Colonic mucosa (tissue), 4 donors: ENCODE data around the gene PTPRM. TPM values are rescaled to one million over a fixed set of nuclear protein-coding genes. Genes with fewer than 3 reads are reported as not detected.

Source experiments
- DNase-seq: peaks from one replicate; pipeline ENCODE4 v3.0.0-alpha.2; 2020
- H3K27ac ChIP-seq: fragments of 200-600 bp; one replicate; pipeline ENCODE4 v1.8.0; 2021
- H3K27me3 ChIP-seq: fragments of 200-600 bp; one replicate; pipeline ENCODE4 v1.8.0; 2021
- H3K36me3 ChIP-seq: fragments of 200-600 bp; one replicate; pipeline ENCODE4 v1.8.0; 2021
- H3K4me1 ChIP-seq: fragments of 200-600 bp; one replicate; pipeline ENCODE4 v1.8.0; 2021; ENCODE audit warnings: mild to moderate bottlenecking
- H3K4me3 ChIP-seq: fragments of 200-600 bp; one replicate; pipeline ENCODE4 v1.8.0; 2021
- H3K9ac ChIP-seq, 2 donors: one replicate each; pipeline ENCODE4 v1.7.0; 2013; ENCODE audit warnings: control low read depth in 2 of 2, low read depth in 2 of 2, low read length in 2 of 2
- H3K9me3 ChIP-seq: fragments of 200-600 bp; one replicate; pipeline ENCODE4 v1.8.0; 2021
- CTCF ChIP-seq: fragments of 200-600 bp; IDR thresholded peaks from one replicate; pipeline ENCODE4 v1.8.0; 2022; ENCODE audit warnings: antibody characterized with exemption, mild to moderate bottlenecking
- intact Hi-C: fragments of 100-400 bp; cut with DNase I; formaldehyde crosslinking; loops from one replicate; pipeline ENCODE4 v1.14.1; 2022
- total RNA-seq, 2 donors: library from RNA; stranded (reverse); fragmentation: NEBNext Ultra II Directional in 1 of 2; extraction: Animal tissue kit (Norgen Biotek cat#: 25700) in 1 of 2; gene quantifications; one replicate each; pipeline ENCODE4 v1.2.1, GENCODE V29; 2021
- donor health status: healthy.
- donor health status: DM: no; HTN: no; CAD: no.
- donor health status: DM: no; HTN: no; CAD: no.

The PTPRM gene
- total RNA-seq, 2 donors from 2014 or later = 8.1 to 13.9 TPM

- Histone ChIP-seq H3K9ac (no peak overlapping the region), H3K9me3 (no peaks in the 10 kb centered on the region), H3K36me3 (no peaks in the 10 kb centered on the region), H3K27me3 (no peaks in the 10 kb centered on the region), H3K27ac (no peak overlapping the region), H3K4me3 (no peak overlapping the region), H3K4me1 (no peaks in the 10 kb centered on the region)
- DNase-seq = no peak
- no peak for TF ChIP-seq CTCF
- intact Hi-C loops = no loop called here
These were observed 17.6 kb downstream of the PTPRM start for GRCh38 chr18:7584646-7585275.

- no peak overlapping the region for H3K9ac ChIP-seq
- no peak overlapping the region for H3K27ac ChIP-seq
- no peaks in the 10 kb centered on the region for H3K9me3 ChIP-seq
- H3K36me3 ChIP-seq = no peaks in the 10 kb centered on the region
- intact Hi-C loops = no loop called here
- TF ChIP-seq CTCF = no peak
- H3K4me3 ChIP-seq = no peak overlapping the region
- no peaks in the 10 kb centered on the region for H3K4me1 ChIP-seq
- no peak for DNase-seq
- no peaks in the 10 kb centered on the region for H3K27me3 ChIP-seq
These were observed 18.2 kb downstream of the PTPRM start for GRCh38 chr18:7585276-7585670.

GRCh38 chr18:7586379-7586778 is 19.3 kb downstream of the PTPRM start:
- H3K4me1 ChIP-seq = no peaks in the 10 kb centered on the region
- no peak overlapping the region for H3K4me3 ChIP-seq
- no peaks in the 10 kb centered on the region for H3K27me3 ChIP-seq
- no peak for TF ChIP-seq CTCF
- DNase-seq = no peak
- intact Hi-C loops = no loop called here
- H3K9ac ChIP-seq = no peak overlapping the region
- H3K36me3 ChIP-seq = no peaks in the 10 kb centered on the region
- H3K27ac ChIP-seq = no peak overlapping the region
- H3K9me3 ChIP-seq = no peaks in the 10 kb centered on the region

GRCh38 chr18:7590826-7591560 is 23.9 kb downstream of the PTPRM start:
- no peak for TF ChIP-seq CTCF
- no peak overlapping the region for H3K27ac ChIP-seq
- H3K9me3 ChIP-seq = no peaks in the 10 kb centered on the region
- H3K4me1 ChIP-seq = no peaks in the 10 kb centered on the region
- intact Hi-C loops = no loop called here
- no peak overlapping the region for H3K9ac ChIP-seq
- H3K4me3 ChIP-seq = no peak overlapping the region
- H3K36me3 ChIP-seq = no peaks in the 10 kb centered on the region
- no peaks in the 10 kb centered on the region for H3K27me3 ChIP-seq
- no peak for DNase-seq

- TF ChIP-seq CTCF = no peak
These were observed 25.4 kb downstream of the PTPRM start for GRCh38 chr18:7592305-7593071.

More at GRCh38 chr18:7592305-7593071, 25.4 kb downstream of the PTPRM start:
- Histone ChIP-seq H3K27ac (no peak overlapping the region), H3K36me3 (no peaks in the 10 kb centered on the region), H3K4me1 (no peaks in the 10 kb centered on the region), H3K9ac (no peak overlapping the region), H3K9me3 (no peaks in the 10 kb centered on the region), H3K27me3 (no peaks in the 10 kb centered on the region), H3K4me3 (no peak overlapping the region)
- DNase-seq = no peak
- intact Hi-C loops = no loop called here
